Prostate gland (tissue), 2 donors: ENCODE results near the gene R3HDM2. TPM values are rescaled to one million over a fixed set of nuclear protein-coding genes. Genes with fewer than 3 reads are reported as not detected.
A peak's percentile ranks its signal among the peaks of the same experiment; 100 is the strongest.
"Not testable (repeated sequence)": the region's sequence is repeated elsewhere in the genome, so short reads cannot be mapped to it uniquely, and the experiment has no call there.

Experiments used
- DNase-seq: peaks from one replicate; pipeline ENCODE4 v3.0.0-alpha.2; 2019; ENCODE audit warnings: low spot score
- H3K27ac ChIP-seq, 2 donors: fragments of 200-600 bp; sonication (generic); 2 replicates each; pipeline ENCODE4 v1.5.1; 2017 to 2019
- H3K27me3 ChIP-seq: fragments of 200-600 bp; sonication (generic); replicated peaks from 2 replicates; pipeline ENCODE4 v1.5.1; 2019; ENCODE audit not compliant: insufficient read depth
- H3K36me3 ChIP-seq, 2 donors: fragments of 200-600 bp; sonication (generic); 1 replicate in 1 of 2; 2 replicates in 1 of 2; pipeline versions ENCODE4 v1.5.1 to v1.8.1; 2017 to 2019
- H3K4me1 ChIP-seq: fragments of 200-600 bp; sonication (generic); replicated peaks from 2 replicates; pipeline ENCODE4 v1.5.1; 2019
- H3K4me3 ChIP-seq, 2 donors: fragments of 200-600 bp; sonication (generic); 2 replicates each; pipeline ENCODE4 v1.5.1; 2017 to 2019
- H3K9me3 ChIP-seq: fragments of 200-600 bp; sonication (generic); 2 replicates; pipeline ENCODE4 v1.5.1; 2017
- CTCF ChIP-seq, 4 experiments: fragments of 200-600 bp in 2 of 4; fragments of 450-650 bp in 2 of 4; sonication (generic) in 2 of 4; IDR thresholded peaks; 1 replicate in 3 of 4; 2 replicates in 1 of 4; pipeline ENCODE4 v1.5.1; 2016 to 2019; ENCODE audit warnings: antibody characterized with exemption in 4 of 4, mild to moderate bottlenecking in 2 of 4, moderate library complexity in 2 of 4
- POLR2A ChIP-seq: fragments of 450-650 bp; IDR thresholded peaks from one replicate; pipeline ENCODE4 v1.6.1; 2016; ENCODE audit warnings: antibody characterized with exemption, mild to moderate bottlenecking
- POLR2AphosphoS5 ChIP-seq: sonication (generic); formaldehyde crosslinking; IDR thresholded peaks from one replicate; pipeline ENCODE4 v1.6.1; 2017; ENCODE audit warnings: antibody characterized with exemption
- WGBS: methylation state at CpG from one replicate; pipeline ENCODE4 v1.1.5; 2018; 5-methylcytosine and 5-hydroxymethylcytosine counted together
- intact Hi-C: fragments of 100-400 bp; cut with DNase I; formaldehyde crosslinking; loops from one replicate; pipeline ENCODE4 v1.14.2; 2022
- total RNA-seq, 2 donors: library from RNA; depleted of rRNA; stranded (reverse); fragments of >200 nt; gene quantifications; one replicate each; pipeline ENCODE4 v1.1.0, GENCODE V29; 2016

R3HDM2 gene
- total RNA-seq, 2 donors from 2014 or later, result 38.7 to 80.9 TPM

- no peaks in the 10 kb centered on the region for H3K36me3 ChIP-seq
- no peaks in the 10 kb centered on the region for H3K27me3 ChIP-seq
- WGBS, result 19% methylated on average over 1 of the region's 1 CpG
- peak overlapping the region; percentile 7 to 67 for H3K27ac ChIP-seq
- peak overlapping the region in 1 of 2 donors; percentile 1 for H3K4me3 ChIP-seq
- intact Hi-C loops, result no loop called here
- DNase-seq, result peak; percentile 55
- TF ChIP-seq POLR2AphosphoS5, result peak; percentile 66
- TF ChIP-seq POLR2A, result no peak
- peak in 3 of 4 experiments; percentile 13 to 26 (median 23) for TF ChIP-seq CTCF (IDR thresholded peaks at IDR 0.05)
- H3K9me3 ChIP-seq, result no peaks in the 10 kb centered on the region
- peaks cover 7% of the 10 kb centered on the region for H3K4me1 ChIP-seq
Observed at GRCh38 chr12:57299514-57300016, 131.3 kb downstream of the R3HDM2 start.

GRCh38 chr12:57296291-57296690, 134.6 kb downstream of the R3HDM2 start:
- Histone ChIP-seq H3K36me3 (no peaks in the 10 kb centered on the region), H3K27ac (no peak overlapping the region), H3K4me1 (peaks cover 7% of the 10 kb centered on the region), H3K27me3 (no peaks in the 10 kb centered on the region), H3K4me3 (no peak overlapping the region), H3K9me3 (no peaks in the 10 kb centered on the region)
- intact Hi-C loops, result no loop called here
- TF ChIP-seq POLR2AphosphoS5, result no peak
- no peak for DNase-seq
- WGBS, result 97% methylated on average over 4 of the region's 4 CpGs

GRCh38 chr12:57282073-57282472, 148.8 kb downstream of the R3HDM2 start:
- H3K36me3 ChIP-seq, H3K4me3 ChIP-seq, DNase-seq, H3K27me3 ChIP-seq, intact Hi-C loops, H3K9me3 ChIP-seq: not testable (repeated sequence)
- Histone ChIP-seq H3K4me1 (peaks cover 12% of the 10 kb centered on the region), H3K27ac (peak overlapping the region in 1 of 2 donors; percentile 82)
- WGBS, result 91% methylated on average over 12 of the region's 12 CpGs

GRCh38 chr12:57280211-57281062, 150.4 kb downstream of the R3HDM2 start:
- no peaks in the 10 kb centered on the region for H3K27me3 ChIP-seq
- 51% methylated on average over 9 of the region's 9 CpGs for WGBS
- DNase-seq, result peak; percentile 56
- intact Hi-C loops, result no loop called here
- TF ChIP-seq CTCF (IDR thresholded peaks at IDR 0.05) (no peak), POLR2A (peak; percentile 11), POLR2AphosphoS5 (peak; percentile 62)
- H3K9me3 ChIP-seq, result no peaks in the 10 kb centered on the region
- H3K27ac ChIP-seq, result peak overlapping the region; percentile 38 to 82
- no peak overlapping the region for H3K4me3 ChIP-seq
- H3K4me1 ChIP-seq, result peaks cover 12% of the 10 kb centered on the region
- H3K36me3 ChIP-seq, result peaks cover 0 to 2% of the 10 kb centered on the region in 2 donors

GRCh38 chr12:57278465-57279381, 152.1 kb downstream of the R3HDM2 start:
- no peak overlapping the region for H3K4me3 ChIP-seq
- peak; percentile 91 for TF ChIP-seq POLR2AphosphoS5
- no peak for TF ChIP-seq CTCF (IDR thresholded peaks at IDR 0.05)
- TF ChIP-seq POLR2A, result no peak
- intact Hi-C loops, result no loop called here
- H3K4me1 ChIP-seq, result peaks cover 12% of the 10 kb centered on the region
- 85% methylated on average over 15 of the region's 15 CpGs for WGBS
- peak; percentile 33 for DNase-seq
- peak overlapping the region; percentile 71 to 82 for H3K27ac ChIP-seq
- H3K27me3 ChIP-seq, result no peaks in the 10 kb centered on the region
- peaks cover 0 to 2% of the 10 kb centered on the region in 2 donors for H3K36me3 ChIP-seq
- no peaks in the 10 kb centered on the region for H3K9me3 ChIP-seq
